B cell (primary cell): ENCODE results near the gene MOXD1.
"Not testable (repeated sequence)": the region's sequence is repeated elsewhere in the genome, so short reads cannot be mapped to it uniquely, and the experiment has no call there.

ENCODE experiments used
- EZH2 ChIP-seq: IDR thresholded peaks from 2 replicates; pipeline ENCODE4 v1.6.1; 2012; ENCODE audit warnings: borderline replicate concordance, low read depth, mild to moderate bottlenecking, moderate library complexity, low read length; ENCODE audit not compliant: insufficient read depth, poor library complexity, severe bottlenecking
- TF ChIP-seq, protein P1 (sequence below): fragments of 200-600 bp; IDR thresholded peaks from one replicate; pipeline ENCODE4 v1.8.0; 2022; ENCODE audit warnings: antibody characterized with exemption, mild to moderate bottlenecking

DNA sequence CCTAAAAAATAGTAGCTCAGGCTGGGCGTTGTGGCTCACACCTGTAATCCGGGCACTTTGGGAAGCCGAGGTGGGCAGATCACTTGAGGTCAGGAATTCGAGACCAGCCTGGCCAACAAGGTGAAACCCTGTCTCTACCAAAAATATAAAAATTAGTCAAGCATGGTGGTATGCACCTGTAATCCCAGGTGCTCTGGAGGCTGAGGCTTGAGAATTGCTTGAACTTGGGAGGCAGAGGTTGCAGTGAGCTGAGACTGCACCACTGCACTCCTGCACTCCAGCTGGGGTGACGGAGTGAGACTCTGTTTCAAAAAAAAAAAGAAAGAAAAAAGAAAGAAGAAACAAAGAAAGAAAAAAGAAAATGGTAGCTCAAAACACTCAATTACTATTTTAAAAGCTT, 132.6 kb downstream of the MOXD1 start:
- TF ChIP-seq EZH2, result not testable (repeated sequence)
- TF ChIP-seq, protein P1, sequence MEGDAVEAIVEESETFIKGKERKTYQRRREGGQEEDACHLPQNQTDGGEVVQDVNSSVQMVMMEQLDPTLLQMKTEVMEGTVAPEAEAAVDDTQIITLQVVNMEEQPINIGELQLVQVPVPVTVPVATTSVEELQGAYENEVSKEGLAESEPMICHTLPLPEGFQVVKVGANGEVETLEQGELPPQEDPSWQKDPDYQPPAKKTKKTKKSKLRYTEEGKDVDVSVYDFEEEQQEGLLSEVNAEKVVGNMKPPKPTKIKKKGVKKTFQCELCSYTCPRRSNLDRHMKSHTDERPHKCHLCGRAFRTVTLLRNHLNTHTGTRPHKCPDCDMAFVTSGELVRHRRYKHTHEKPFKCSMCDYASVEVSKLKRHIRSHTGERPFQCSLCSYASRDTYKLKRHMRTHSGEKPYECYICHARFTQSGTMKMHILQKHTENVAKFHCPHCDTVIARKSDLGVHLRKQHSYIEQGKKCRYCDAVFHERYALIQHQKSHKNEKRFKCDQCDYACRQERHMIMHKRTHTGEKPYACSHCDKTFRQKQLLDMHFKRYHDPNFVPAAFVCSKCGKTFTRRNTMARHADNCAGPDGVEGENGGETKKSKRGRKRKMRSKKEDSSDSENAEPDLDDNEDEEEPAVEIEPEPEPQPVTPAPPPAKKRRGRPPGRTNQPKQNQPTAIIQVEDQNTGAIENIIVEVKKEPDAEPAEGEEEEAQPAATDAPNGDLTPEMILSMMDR, result not testable (repeated sequence)
